ENCODE data around the gene SMIM44. TPM values are rescaled to one million over a fixed set of nuclear protein-coding genes. Genes with fewer than 3 reads are reported as not detected.

Gene SMIM44
- total RNA-seq, 1 experiment from 2014 or later: not detected

- no peaks in the 10 kb centered on the region for H3K9me3 ChIP-seq (ENCODE audit: control insufficient read depth, low read depth, low read length)
- H2BK5ac ChIP-seq (ENCODE audit: insufficient read length, low read length): no peak overlapping the region
- no peak overlapping the region for H2BK120ac ChIP-seq (ENCODE audit: low read depth, low read length, poor library complexity, severe bottlenecking)
- H3T11ph ChIP-seq (ENCODE audit: low read length): no peak overlapping the region
- no peak overlapping the region for H3K4ac ChIP-seq (ENCODE audit: low read depth, low read length)
- no peaks in the 10 kb centered on the region for H3K9me3 Mint-ChIP-seq
- no peak overlapping the region for H2BK15ac ChIP-seq (ENCODE audit: low read depth, low read length)
- no peak overlapping the region for H3K27ac ChIP-seq (ENCODE audit: insufficient read length, low read depth, low read length)
- H3K4me1 Mint-ChIP-seq: peaks cover 9 to 17% of the 10 kb centered on the region in 2 experiments
- no peak for TF ChIP-seq CTCF (conservative IDR thresholded peaks at IDR 0.05)
- no peak overlapping the region for H2BK20ac ChIP-seq (ENCODE audit: low read depth, low read length, poor library complexity, severe bottlenecking)
- H4K5ac ChIP-seq (ENCODE audit: insufficient read length, low read depth, low read length): no peak overlapping the region
- no peaks in the 10 kb centered on the region for H3K79me2 ChIP-seq (ENCODE audit: insufficient read depth, low read length)
- peak overlapping the region in 1 of 2 experiments; percentile 46; a peak in 2 of 5 replicates for H3K4me3 Mint-ChIP-seq
- no peak overlapping the region for H3K56ac ChIP-seq (ENCODE audit: insufficient read length, low read depth, low read length)
- no peak overlapping the region for H3K23ac ChIP-seq (ENCODE audit: insufficient read length, low read depth, low read length)
- no peak for DNase-seq
- H3K23me2 ChIP-seq (ENCODE audit: insufficient read length, low read depth, low read length, poor library complexity, severe bottlenecking): no peaks in the 10 kb centered on the region
- WGBS (ENCODE audit: extremely low coverage, insufficient read length, low lambda C conversion rate): no CpG with 5 or more reads among the region's 24 CpGs
- H2AK5ac ChIP-seq (ENCODE audit: insufficient read length, low read length): no peak overlapping the region
- no peak overlapping the region for H3K18ac ChIP-seq (ENCODE audit: insufficient read length, low read depth, low read length)
- no peaks in the 10 kb centered on the region for H4K20me1 ChIP-seq (ENCODE audit: control insufficient read depth, insufficient read depth, insufficient read length)
- H3K4me1 ChIP-seq (ENCODE audit: insufficient read depth, low read length): no peaks in the 10 kb centered on the region; the same call in 1 of the 2 replicates
- H3K27me3 ChIP-seq (ENCODE audit: insufficient read depth, low read length): no peaks in the 10 kb centered on the region
- peak overlapping the region; percentile 1 for H3K4me2 ChIP-seq (ENCODE audit: insufficient read depth, insufficient read length, low read length)
- H4K91ac ChIP-seq (ENCODE audit: insufficient read length, low read depth, low read length): no peak overlapping the region
- H3K79me1 ChIP-seq (ENCODE audit: insufficient read depth, low read depth, low read length, poor library complexity, severe bottlenecking): no peaks in the 10 kb centered on the region
- H3K36me3 Mint-ChIP-seq (ENCODE audit: insufficient read depth in 1 of 3, low read depth in 3 of 3): no peaks in the 10 kb centered on the region
- H2AFZ ChIP-seq (ENCODE audit: low read length): no peak overlapping the region
- H3K27ac Mint-ChIP-seq: no peak overlapping the region
- H3K9ac ChIP-seq (ENCODE audit: extremely low read depth, insufficient read length, low read length): no peak overlapping the region
- no peak overlapping the region for H3K14ac ChIP-seq (ENCODE audit: insufficient read depth, low read length)
- no peak overlapping the region for H2BK12ac ChIP-seq (ENCODE audit: insufficient read length, low read depth, low read length)
- H3K27me3 Mint-ChIP-seq (ENCODE audit: low read depth): no peaks in the 10 kb centered on the region; the same call in 1 of the 2 replicates
- no peak overlapping the region for H4K8ac ChIP-seq (replicated peaks; ENCODE audit: insufficient read length, low read depth, low read length)
These were observed 38.5 kb downstream of the SMIM44 start for GRCh38 chr19:3444695-3445234.
